Sigmoid colon (tissue), 4 donors: ENCODE measurements around the gene NPL.

Source experiments
- CTCF ChIP-seq, 4 experiments: fragments of 450-650 bp in 3 of 4; fragments of 200-600 bp in 1 of 4; IDR thresholded peaks; one replicate each; pipeline ENCODE4 v1.5.1; 2016 to 2019; ENCODE audit warnings: antibody characterized with exemption in 4 of 4, mild to moderate bottlenecking in 3 of 4, moderate library complexity in 2 of 4
- POLR2A ChIP-seq, 2 donors: fragments of 450-650 bp; IDR thresholded peaks; one replicate each; pipeline ENCODE4 v1.6.1; 2016; ENCODE audit warnings: antibody characterized with exemption in 2 of 2, mild to moderate bottlenecking in 2 of 2, moderate library complexity in 2 of 2
- POLR2AphosphoS5 ChIP-seq, 4 donors: sonication (generic); formaldehyde crosslinking; IDR thresholded peaks; one replicate each; pipeline ENCODE4 v1.6.1; 2017; ENCODE audit warnings: antibody characterized with exemption in 4 of 4

- peak in 1 of 4 donors; percentile 16 for TF ChIP-seq POLR2AphosphoS5 (IDR thresholded peaks at IDR 0.05)
- no peak for TF ChIP-seq CTCF (IDR thresholded peaks at IDR 0.05)
- no peak for TF ChIP-seq POLR2A (IDR thresholded peaks at IDR 0.05)
Observed at GRCh38 chr1:182869241-182869666, 79.7 kb downstream of the NPL start.
